HEK293T (cell line): ENCODE results near the gene KIZ.

Experiments used
- CTCF ChIA-PET: fragments of 350-600 bp; formaldehyde crosslinking; extraction: SDS; loops from one replicate; lab custom pipeline; 2021; ENCODE audit warnings: antibody characterized with exemption, inconsistent platforms; lab: Yijun Ruan, JAX
- POLR2A ChIA-PET: fragments of 350-600 bp; formaldehyde crosslinking; extraction: SDS; loops from one replicate; lab custom pipeline; 2020; ENCODE audit warnings: antibody characterized with exemption, inconsistent platforms; lab: Yijun Ruan, JAX
- DNase-seq: peaks from one replicate; pipeline ENCODE4 v3.0.0; 2012; ENCODE audit warnings: mixed read lengths; ENCODE audit errors: extremely low spot score
- ARNT ChIP-seq: fragments of 450-650 bp; IDR thresholded peaks from 2 replicates; pipeline ENCODE4 v1.6.1; 2017; ENCODE audit warnings: mild to moderate bottlenecking
- BHLHE40 ChIP-seq: fragments of 450-650 bp; IDR thresholded peaks from 2 replicates; pipeline ENCODE4 v1.6.1; 2016; ENCODE audit warnings: mild to moderate bottlenecking, moderate library complexity, borderline replicate concordance
- CTBP1 ChIP-seq: fragments of 450-650 bp; IDR thresholded peaks from 2 replicates; pipeline ENCODE4 v1.6.1; 2016; ENCODE audit warnings: borderline replicate concordance
- ELF4 ChIP-seq: fragments of 450-650 bp; IDR thresholded peaks from 2 replicates; pipeline ENCODE4 v1.6.1; 2017; ENCODE audit warnings: antibody characterized with exemption
- FOXA1 ChIP-seq: fragments of 450-650 bp; IDR thresholded peaks from 2 replicates; pipeline ENCODE4 v1.6.1; 2016; ENCODE audit warnings: mild to moderate bottlenecking
- FOXK2 ChIP-seq: fragments of 450-650 bp; IDR thresholded peaks from 2 replicates; pipeline ENCODE4 v1.6.1; 2016; ENCODE audit warnings: mild to moderate bottlenecking
- FOXM1 ChIP-seq: fragments of 450-650 bp; IDR thresholded peaks from 2 replicates; pipeline ENCODE4 v1.6.1; 2017; ENCODE audit warnings: mild to moderate bottlenecking, borderline replicate concordance
- HDGF ChIP-seq: fragments of 450-650 bp; IDR thresholded peaks from 2 replicates; pipeline ENCODE4 v1.6.1; 2017; ENCODE audit warnings: antibody characterized with exemption, borderline replicate concordance
- L3MBTL2 ChIP-seq: fragments of 450-650 bp; conservative IDR thresholded peaks from 2 replicates; pipeline ENCODE4 v1.6.1; 2016; ENCODE audit warnings: mild to moderate bottlenecking
- LEF1 ChIP-seq: fragments of 450-650 bp; IDR thresholded peaks from 2 replicates; pipeline ENCODE4 v1.6.1; 2017; ENCODE audit warnings: mild to moderate bottlenecking, borderline replicate concordance
- NFRKB ChIP-seq: fragments of 450-650 bp; IDR thresholded peaks from 2 replicates; pipeline ENCODE4 v1.6.1; 2016; ENCODE audit warnings: mild to moderate bottlenecking, moderate library complexity
- SP1 ChIP-seq: fragments of 450-650 bp; IDR thresholded peaks from 2 replicates; pipeline ENCODE4 v1.6.1; 2017
- SUZ12 ChIP-seq: fragments of 450-650 bp; IDR thresholded peaks from 2 replicates; pipeline ENCODE4 v1.6.1; 2016; ENCODE audit warnings: mild to moderate bottlenecking
- TARDBP ChIP-seq: fragments of 450-650 bp; IDR thresholded peaks from 2 replicates; pipeline ENCODE4 v1.6.1; 2016
- ZNF384 ChIP-seq: fragments of 450-650 bp; IDR thresholded peaks from 2 replicates; pipeline ENCODE4 v1.6.1; 2016
- TF ChIP-seq, protein P1 (sequence below): fragments of 450-650 bp; IDR thresholded peaks from 2 replicates; pipeline ENCODE4 v1.6.1; 2016

The KIZ gene

DNA sequence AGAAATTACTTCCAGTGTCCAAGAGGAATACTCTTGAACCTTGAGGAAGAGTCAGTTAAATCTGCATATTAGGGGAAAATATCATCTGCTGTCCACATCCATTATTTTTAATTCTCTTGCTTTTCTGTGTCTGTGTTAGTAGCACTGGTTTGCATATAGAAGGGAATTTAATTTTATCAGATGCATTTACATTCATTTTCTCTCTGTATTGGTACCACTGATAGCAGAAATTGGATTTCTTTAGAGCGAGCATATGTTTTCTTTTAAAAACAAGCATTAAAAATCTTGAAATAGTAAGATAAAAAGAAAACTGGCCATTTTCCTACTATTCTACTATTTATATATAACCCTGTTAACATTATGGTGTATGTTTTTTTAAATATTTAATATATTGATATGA is 83.8 kb downstream of the KIZ start:
- ChIA-PET CTCF (no interaction called here), POLR2A (no interaction called here)
- no peak for DNase-seq
- no peak for TF ChIP-seq CTBP1
- TF ChIP-seq FOXM1: no peak
- TF ChIP-seq SUZ12: no peak
- no peak for TF ChIP-seq SP1
- no peak for TF ChIP-seq ZNF384
- TF ChIP-seq FOXK2: no peak
- no peak for TF ChIP-seq TARDBP
- no peak for TF ChIP-seq ELF4
- TF ChIP-seq ARNT: no peak
- TF ChIP-seq, protein P1, sequence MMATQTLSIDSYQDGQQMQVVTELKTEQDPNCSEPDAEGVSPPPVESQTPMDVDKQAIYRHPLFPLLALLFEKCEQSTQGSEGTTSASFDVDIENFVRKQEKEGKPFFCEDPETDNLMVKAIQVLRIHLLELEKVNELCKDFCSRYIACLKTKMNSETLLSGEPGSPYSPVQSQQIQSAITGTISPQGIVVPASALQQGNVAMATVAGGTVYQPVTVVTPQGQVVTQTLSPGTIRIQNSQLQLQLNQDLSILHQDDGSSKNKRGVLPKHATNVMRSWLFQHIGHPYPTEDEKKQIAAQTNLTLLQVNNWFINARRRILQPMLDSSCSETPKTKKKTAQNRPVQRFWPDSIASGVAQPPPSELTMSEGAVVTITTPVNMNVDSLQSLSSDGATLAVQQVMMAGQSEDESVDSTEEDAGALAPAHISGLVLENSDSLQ: no peak
- TF ChIP-seq L3MBTL2: no peak

DNA sequence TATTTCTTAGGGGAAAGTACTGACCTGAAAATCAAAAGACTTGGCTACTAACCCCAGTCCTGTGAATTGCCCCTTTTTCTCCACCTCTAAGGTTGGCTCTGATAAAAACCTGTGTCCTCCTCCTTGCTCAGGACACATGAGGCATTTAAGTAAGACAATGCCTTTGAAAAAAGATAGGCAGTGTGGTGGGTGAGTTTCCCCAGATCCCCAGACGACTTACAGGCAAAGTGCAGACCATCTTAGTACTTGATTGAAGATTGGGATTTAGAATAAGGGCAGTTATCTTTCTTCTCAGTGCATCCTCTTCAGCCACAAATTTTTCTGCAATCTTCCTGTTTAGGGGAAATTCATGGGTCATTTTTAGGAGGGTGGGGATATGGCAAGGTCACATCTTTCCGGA is 87.8 kb downstream of the KIZ start:
- ChIA-PET CTCF (no interaction called here), POLR2A (no interaction called here)
- DNase-seq: no peak
- TF ChIP-seq TARDBP: no peak
- no peak for TF ChIP-seq FOXK2
- TF ChIP-seq SP1: no peak
- TF ChIP-seq L3MBTL2: no peak
- TF ChIP-seq CTBP1: no peak
- TF ChIP-seq ZNF384: no peak
- no peak for TF ChIP-seq NFRKB
- TF ChIP-seq FOXA1: no peak
- TF ChIP-seq ARNT: no peak
- TF ChIP-seq ELF4: no peak

DNA sequence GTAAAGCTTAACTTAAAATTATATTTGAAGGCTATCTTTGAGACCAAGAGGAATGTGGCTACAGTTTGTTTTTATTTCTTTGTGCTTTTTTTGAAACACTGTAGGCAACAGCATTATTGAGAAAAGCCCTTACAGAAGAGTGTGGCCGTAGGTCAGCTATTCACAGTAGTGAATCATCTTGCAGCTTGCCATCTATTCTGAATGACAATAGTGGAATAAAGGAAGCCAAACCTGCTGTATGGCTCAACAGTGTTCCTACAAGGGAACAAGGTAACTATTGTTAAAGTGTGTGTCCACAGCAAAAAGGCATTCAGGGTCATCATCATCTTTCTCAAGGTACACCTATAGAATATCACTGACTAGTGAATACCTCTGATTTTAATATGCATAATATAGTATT is 88.5 kb downstream of the KIZ start:
- DNase-seq: no peak
- ChIA-PET CTCF (no interaction called here), POLR2A (no interaction called here)
- TF ChIP-seq SUZ12 (no peak), FOXK2 (no peak), ARNT (no peak), ELF4 (no peak), ZNF384 (no peak), LEF1 (no peak), NFRKB (no peak), TARDBP (no peak), SP1 (no peak), L3MBTL2 (no peak), HDGF (no peak), BHLHE40 (no peak), CTBP1 (no peak)
- TF ChIP-seq, protein P1: no peak

DNA sequence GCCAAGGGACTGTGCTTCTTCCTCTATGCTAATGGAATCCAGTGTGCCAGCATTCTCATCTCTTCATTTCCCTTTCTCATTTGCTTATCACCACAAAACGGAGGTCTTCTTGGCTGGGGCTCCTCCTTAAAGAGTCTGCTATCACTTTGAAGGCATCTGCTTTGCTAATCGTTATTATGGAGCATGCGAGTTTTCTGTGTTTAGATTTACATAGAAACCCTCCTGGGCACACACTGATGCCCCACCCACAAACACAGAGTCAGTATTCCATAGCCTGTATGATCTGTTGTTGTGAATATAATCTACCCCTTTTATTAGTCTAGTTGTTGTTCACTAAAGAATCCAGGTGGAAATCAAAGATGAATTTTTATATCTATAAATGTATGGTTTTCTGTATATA is 93.8 kb downstream of the KIZ start:
- DNase-seq: no peak
- ChIA-PET CTCF (no interaction called here), POLR2A (no interaction called here)
- TF ChIP-seq, protein P1: no peak
- TF ChIP-seq CTBP1: no peak

DNA sequence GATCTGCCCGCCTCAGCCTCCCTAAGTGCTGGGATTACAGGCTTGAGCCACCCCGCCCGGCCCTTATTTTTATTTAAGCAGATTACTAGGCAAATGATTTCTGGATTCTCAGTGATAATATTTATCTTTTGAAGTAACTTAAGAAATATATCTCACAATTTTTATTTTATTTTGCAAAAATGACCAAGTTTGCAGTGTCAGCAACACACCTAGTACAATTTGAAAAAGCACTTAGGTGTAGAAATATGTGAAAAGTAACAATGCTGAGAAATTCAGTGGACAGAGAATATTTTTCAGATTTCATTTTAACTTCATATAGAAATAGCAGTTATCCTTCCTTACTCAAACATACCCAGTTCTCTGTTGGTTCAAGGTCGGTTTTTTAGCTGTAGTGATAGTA is 98.3 kb downstream of the KIZ start:
- CTCF ChIA-PET: no interaction called here
- POLR2A ChIA-PET: no interaction called here
- no peak for DNase-seq
- TF ChIP-seq TARDBP: no peak
- no peak for TF ChIP-seq FOXM1
- no peak for TF ChIP-seq SP1
- no peak for TF ChIP-seq LEF1
- TF ChIP-seq NFRKB: no peak
- TF ChIP-seq FOXA1: no peak
- no peak for TF ChIP-seq L3MBTL2
- TF ChIP-seq FOXK2: no peak
- no peak for TF ChIP-seq BHLHE40
- no peak for TF ChIP-seq ARNT
- TF ChIP-seq HDGF: no peak
- TF ChIP-seq ELF4: no peak
- TF ChIP-seq, protein P1: no peak
- no peak for TF ChIP-seq ZNF384
- no peak for TF ChIP-seq CTBP1
- TF ChIP-seq SUZ12: no peak

DNA sequence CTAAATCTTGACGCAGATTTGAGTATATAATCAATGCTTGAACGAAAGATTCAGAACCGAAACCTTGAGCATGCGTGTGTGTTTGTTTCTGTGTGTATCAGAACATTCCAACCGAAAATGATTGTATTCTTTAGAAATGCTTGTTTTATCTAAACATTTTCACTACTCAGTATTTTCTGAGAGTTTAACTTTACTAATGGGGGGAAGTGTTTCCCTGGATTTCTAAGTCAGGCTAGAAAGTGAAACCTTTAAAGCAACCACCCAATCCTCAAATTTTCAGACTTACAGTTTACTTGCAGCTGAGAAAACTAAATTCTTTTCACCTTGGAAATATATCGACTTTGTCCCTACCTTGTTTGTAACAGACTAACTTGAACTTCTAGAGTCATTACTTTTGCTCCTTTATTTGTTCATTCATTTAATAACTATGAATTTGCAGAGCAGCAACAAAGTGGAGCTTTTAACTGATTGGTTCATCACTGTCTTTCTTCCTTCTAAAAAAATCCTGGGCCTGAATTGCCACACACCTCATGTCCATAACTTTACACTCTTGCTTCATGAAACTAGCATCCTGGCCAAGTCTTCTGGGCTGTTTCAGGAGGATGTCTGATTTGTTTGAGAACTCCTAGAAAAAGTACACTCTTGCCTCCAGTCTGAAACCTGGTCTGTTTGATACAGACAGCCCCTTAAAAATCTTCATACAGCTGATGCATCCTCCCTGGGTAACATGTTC is 99.5 kb downstream of the KIZ start:
- DNase-seq: no peak
- ChIA-PET POLR2A (no interaction called here), CTCF (interaction anchor here (0.6 to 0.7 kb wide), 2 partner anchors 296 to 363 kb away, joined by 3 read pairs; no protein-coding TSS in a partner anchor)
- no peak for TF ChIP-seq FOXA1
- no peak for TF ChIP-seq ELF4
- TF ChIP-seq ZNF384: no peak
- TF ChIP-seq L3MBTL2: no peak
- TF ChIP-seq LEF1: no peak
- no peak for TF ChIP-seq HDGF
- TF ChIP-seq, protein P1: no peak
- no peak for TF ChIP-seq BHLHE40
- no peak for TF ChIP-seq FOXM1
- TF ChIP-seq FOXK2: no peak
- TF ChIP-seq SUZ12: no peak
- TF ChIP-seq ARNT: no peak
- TF ChIP-seq CTBP1: no peak
